ENCODE results near the gene PNPLA1.
"Not testable (repeated sequence)": the region's sequence is repeated elsewhere in the genome, so short reads cannot be mapped to it uniquely, and the experiment has no call there.

GRCh38 chr6:36338223-36338622, 68.4 kb downstream of the PNPLA1 start:
- not testable (repeated sequence) for TF ChIP-seq CTCF (IDR thresholded peaks at IDR 0.05; ENCODE audit: insufficient read depth, low read length, poor library complexity, severe bottlenecking); EZH2phosphoT487 (conservative IDR thresholded peaks at IDR 0.05; ENCODE audit: low read length)
